ENCODE measurements around the gene ADAM12.

DNA sequence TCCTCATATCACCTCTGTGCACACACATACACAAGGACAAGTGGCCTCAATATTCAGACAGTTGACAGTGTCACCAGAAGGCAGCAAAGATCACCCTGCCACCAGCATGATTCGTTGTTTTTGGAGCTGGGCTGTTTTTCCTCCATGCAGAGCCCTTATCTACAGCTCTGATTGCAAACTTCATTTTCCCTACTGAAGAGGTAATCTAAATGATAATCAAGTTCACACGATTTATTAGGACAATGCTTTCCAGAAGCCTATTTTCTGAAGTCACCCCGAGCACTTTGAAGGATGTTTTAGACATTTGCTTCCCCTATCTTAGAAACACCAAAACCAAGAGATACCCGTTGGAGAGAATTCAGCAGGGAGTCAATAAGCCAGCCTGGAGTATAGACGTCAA is 46.0 kb upstream of the ADAM12 start:
- TF ChIP-seq, protein P1, sequence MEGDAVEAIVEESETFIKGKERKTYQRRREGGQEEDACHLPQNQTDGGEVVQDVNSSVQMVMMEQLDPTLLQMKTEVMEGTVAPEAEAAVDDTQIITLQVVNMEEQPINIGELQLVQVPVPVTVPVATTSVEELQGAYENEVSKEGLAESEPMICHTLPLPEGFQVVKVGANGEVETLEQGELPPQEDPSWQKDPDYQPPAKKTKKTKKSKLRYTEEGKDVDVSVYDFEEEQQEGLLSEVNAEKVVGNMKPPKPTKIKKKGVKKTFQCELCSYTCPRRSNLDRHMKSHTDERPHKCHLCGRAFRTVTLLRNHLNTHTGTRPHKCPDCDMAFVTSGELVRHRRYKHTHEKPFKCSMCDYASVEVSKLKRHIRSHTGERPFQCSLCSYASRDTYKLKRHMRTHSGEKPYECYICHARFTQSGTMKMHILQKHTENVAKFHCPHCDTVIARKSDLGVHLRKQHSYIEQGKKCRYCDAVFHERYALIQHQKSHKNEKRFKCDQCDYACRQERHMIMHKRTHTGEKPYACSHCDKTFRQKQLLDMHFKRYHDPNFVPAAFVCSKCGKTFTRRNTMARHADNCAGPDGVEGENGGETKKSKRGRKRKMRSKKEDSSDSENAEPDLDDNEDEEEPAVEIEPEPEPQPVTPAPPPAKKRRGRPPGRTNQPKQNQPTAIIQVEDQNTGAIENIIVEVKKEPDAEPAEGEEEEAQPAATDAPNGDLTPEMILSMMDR (IDR thresholded peaks at IDR 0.05): no peak
- TF ChIP-seq POLR2AphosphoS5 (IDR thresholded peaks at IDR 0.05): no peak
